B cell (primary cell): ENCODE measurements around the gene AUTS2. TPM values are rescaled to one million over a fixed set of nuclear protein-coding genes. Genes with fewer than 3 reads are reported as not detected.

Experiments
- ATAC-seq: fragments of 200-7000 bp; cut with Tn5 transposase; one replicate; pipeline ENCODE4 v1.10.0; 2021; ENCODE audit warnings: low read depth, mild to moderate bottlenecking, moderate number of reproducible peaks, moderate library complexity
- CTCF ChIA-PET: fragments of 350-600 bp; sonication (Branson Sonifier 250); formaldehyde crosslinking; loops from one replicate; lab custom pipeline; 2021; ENCODE audit warnings: antibody characterized with exemption, inconsistent platforms; lab: Charles Lee
- POLR2A ChIA-PET: fragments of 350-600 bp; sonication (Branson Sonifier 250); formaldehyde crosslinking; loops from one replicate; lab custom pipeline; 2021; ENCODE audit warnings: antibody characterized with exemption; lab: Charles Lee
- DNase-seq: peaks from one replicate; pipeline ENCODE4 v3.0.0; 2013
- H2AFZ ChIP-seq: 2 replicates; pipeline ENCODE4 v1.6.1; 2012; ENCODE audit warnings: mild to moderate bottlenecking, low read depth, low read length; ENCODE audit not compliant: insufficient read depth, poor library complexity, severe bottlenecking
- H3K27ac ChIP-seq, 2 donors: 1 replicate in 1 of 2; 2 replicates in 1 of 2; pipeline ENCODE4 v1.5.1; 2012 to 2013; ENCODE audit warnings: low read length in 2 of 2, mild to moderate bottlenecking in 2 of 2, moderate library complexity in 1 of 2
- H3K27me3 ChIP-seq, 4 experiments: fragments of 200-600 bp in 1 of 4; sonication (generic) in 1 of 4; replicated peaks in 1 of 4; 1 replicate in 2 of 4; 2 replicates in 2 of 4; pipeline versions ENCODE4 v1.6.1 to v1.7.0; 2013 to 2016; ENCODE audit warnings: low read length in 3 of 4, mild to moderate bottlenecking in 2 of 4, mixed read lengths in 1 of 4, moderate library complexity in 1 of 4; ENCODE audit not compliant: insufficient read depth in 4 of 4, control insufficient read depth in 3 of 4; ENCODE audit errors: control extremely low read depth in 1 of 4
- H3K36me3 ChIP-seq, 2 experiments: replicated peaks in 1 of 2; 1 replicate in 1 of 2; 2 replicates in 1 of 2; pipeline versions ENCODE4 v1.6.1 to v1.7.1; 2013; ENCODE audit warnings: low read length in 1 of 2; ENCODE audit not compliant: insufficient read depth in 2 of 2, control insufficient read depth in 1 of 2; ENCODE audit errors: control extremely low read depth in 1 of 2, extremely low read depth in 1 of 2
- H3K4me1 ChIP-seq, 2 donors: fragments of 200-600 bp in 1 of 2; sonication (generic) in 1 of 2; 1 replicate in 1 of 2; 2 replicates in 1 of 2; pipeline versions ENCODE4 v1.5.1 to v1.6.1; 2013 to 2017; ENCODE audit warnings: low read length in 2 of 2; ENCODE audit not compliant: control insufficient read depth in 2 of 2, insufficient read depth in 2 of 2
- H3K4me2 ChIP-seq: replicated peaks from 2 replicates; pipeline ENCODE3; 2012; ENCODE audit warnings: mild to moderate bottlenecking, low read depth, low read length; ENCODE audit not compliant: poor library complexity, severe bottlenecking
- H3K4me3 ChIP-seq, 5 experiments: fragments of 200-600 bp in 1 of 5; sonication (generic) in 1 of 5; 1 replicate in 3 of 5; 2 replicates in 2 of 5; pipeline versions ENCODE4 v1.5.1 to v1.7.0; 2011 to 2016; ENCODE audit warnings: low read length in 4 of 5, mild to moderate bottlenecking in 4 of 5, low read depth in 2 of 5, control low read depth in 1 of 5, moderate library complexity in 1 of 5; ENCODE audit not compliant: insufficient read depth in 1 of 5; ENCODE audit errors: control extremely low read depth in 1 of 5, extremely low read depth in 1 of 5
- H3K79me2 ChIP-seq: fragments of 200-600 bp; sonication (generic); one replicate; pipeline ENCODE4 v1.6.0; 2016; ENCODE audit warnings: low read length; ENCODE audit not compliant: control insufficient read depth, insufficient read depth
- H3K9ac ChIP-seq: fragments of 200-600 bp; sonication (generic); 2 replicates; pipeline ENCODE4 v1.6.1; 2017; ENCODE audit warnings: mild to moderate bottlenecking, low read length, moderate library complexity
- H3K9me3 ChIP-seq, 3 donors: one replicate each; pipeline versions ENCODE4 v1.6.1 to v1.7.1; 2013; ENCODE audit warnings: low read length in 2 of 3; ENCODE audit not compliant: control insufficient read depth in 2 of 3, insufficient read depth in 1 of 3; ENCODE audit errors: control extremely low read depth in 1 of 3
- H4K20me1 ChIP-seq: 2 replicates; pipeline ENCODE4 v1.6.0; 2012; ENCODE audit warnings: mild to moderate bottlenecking, low read length; ENCODE audit not compliant: insufficient read depth, control insufficient read depth, poor library complexity, severe bottlenecking
- H3K27ac Mint-ChIP-seq: one replicate; pipeline ENCODE4 v1.8.0; 2021; ENCODE audit warnings: mixed read lengths
- H3K27me3 Mint-ChIP-seq: one replicate; pipeline ENCODE4 v1.8.0; 2021; ENCODE audit warnings: mixed read lengths
- H3K4me1 Mint-ChIP-seq: one replicate; pipeline ENCODE4 v1.8.0; 2021; ENCODE audit warnings: mixed read lengths
- H3K4me3 Mint-ChIP-seq: one replicate; pipeline ENCODE4 v1.8.0; 2021; ENCODE audit warnings: mixed read lengths
- H3K9me3 Mint-ChIP-seq: one replicate; pipeline ENCODE4 v1.8.0; 2022; ENCODE audit warnings: mixed read lengths; ENCODE audit not compliant: insufficient read depth
- CTCF ChIP-seq: fragments of 200-600 bp; IDR thresholded peaks from one replicate; pipeline ENCODE4 v1.8.0; 2022; ENCODE audit warnings: antibody characterized with exemption, mild to moderate bottlenecking
- EZH2 ChIP-seq: IDR thresholded peaks from 2 replicates; pipeline ENCODE4 v1.6.1; 2012; ENCODE audit warnings: borderline replicate concordance, low read depth, mild to moderate bottlenecking, moderate library complexity, low read length; ENCODE audit not compliant: insufficient read depth, poor library complexity, severe bottlenecking
- WGBS: methylation state at CpG from one replicate; pipeline ENCODE4 v1.1.5; 2013; ENCODE audit warnings: missing lambda C conversion rate; ENCODE audit not compliant: insufficient coverage; 5-methylcytosine and 5-hydroxymethylcytosine counted together
- intact Hi-C: fragments of 100-400 bp; cut with micrococcal nuclease; formaldehyde crosslinking; loops from one replicate; pipeline ENCODE4 v1.10.0; 2022
- polyA plus RNA-seq: library from polyadenylated mRNA; depleted of rRNA; stranded (reverse); fragments of >200 nt; gene quantifications from 2 replicates; pipeline ENCODE4 v1.2.3, GENCODE V29; 2012
- total RNA-seq, 2 donors: library from RNA; stranded (reverse); fragments of 120-200 nt in 1 of 2; gene quantifications; 1 replicate in 1 of 2; 2 replicates in 1 of 2; pipeline versions ENCODE4 v1.2.3 to v1.2.4, GENCODE V29; 2013 to 2022

AUTS2 gene
- total and polyA plus RNA-seq, 2 donors (not counting 1 experiment from before 2014, with no cell fraction given) = 22.3 to 35.0 TPM

- Histone ChIP-seq H3K4me2 (peak overlapping the region; percentile 80), H3K36me3 (no peaks in the 10 kb centered on the region), H3K9ac (peak overlapping the region; percentile 50), H3K27me3 (peaks cover 0 to 27% (median 12%) of the 10 kb centered on the region in 4 experiments), H3K27ac (no peak overlapping the region), H3K4me1 (peaks cover 15% of the 10 kb centered on the region in 2 donors), H3K4me3 (peak overlapping the region in 4 of 5 experiments; percentile 13 to 71 (median 40)), H4K20me1 (peaks cover 11% of the 10 kb centered on the region), H2AFZ (no peak overlapping the region), H3K79me2 (no peaks in the 10 kb centered on the region), H3K9me3 (peaks cover 0 to 3% (median 0%) of the 10 kb centered on the region in 3 donors)
- CTCF ChIA-PET = no interaction called here
- TF ChIP-seq EZH2 (no peak), CTCF (no peak)
- Mint-ChIP-seq H3K27ac (peak overlapping the region; percentile 60), H3K9me3 (no peaks in the 10 kb centered on the region), H3K27me3 (peaks cover 22% of the 10 kb centered on the region), H3K4me1 (peaks cover 16% of the 10 kb centered on the region), H3K4me3 (peak overlapping the region; percentile 87)
- POLR2A ChIA-PET = no interaction called here
- intact Hi-C loops = loop anchor here (10.0 kb wide), 2 partner anchors 759 to 1099 kb away; partner anchors contain the start of gene AUTS2
- 83% methylated on average over 4 of the region's 9 CpGs for WGBS
- DNase-seq (no peak), ATAC-seq (no peak)
These were observed 1095.0 kb downstream of the AUTS2 start for GRCh38 chr7:70693321-70693685.

- Mint-ChIP-seq H3K9me3 (no peaks in the 10 kb centered on the region), H3K4me1 (peaks cover 16% of the 10 kb centered on the region), H3K4me3 (peak overlapping the region; percentile 87), H3K27ac (peak overlapping the region; percentile 60), H3K27me3 (peaks cover 22% of the 10 kb centered on the region)
- H3K9me3 ChIP-seq = peaks cover 0 to 3% (median 0%) of the 10 kb centered on the region in 3 donors
- peaks cover 15% of the 10 kb centered on the region in 2 donors for H3K4me1 ChIP-seq
- H3K27ac ChIP-seq = no peak overlapping the region
- ATAC-seq = peak; percentile 69
- intact Hi-C loops = loop anchor here (10.0 kb wide), 2 partner anchors 759 to 1099 kb away; partner anchors contain the start of gene AUTS2
- ChIA-PET CTCF (no interaction called here), POLR2A (no interaction called here)
- H3K36me3 ChIP-seq = no peaks in the 10 kb centered on the region
- H4K20me1 ChIP-seq = peaks cover 11% of the 10 kb centered on the region
- H3K4me3 ChIP-seq = peak overlapping the region in 4 of 5 experiments; percentile 13 to 71 (median 40)
- peaks cover 0 to 27% (median 12%) of the 10 kb centered on the region in 4 experiments for H3K27me3 ChIP-seq
- under 1% methylated on average over 101 of the region's 101 CpGs for WGBS
- peak overlapping the region; percentile 21 for H2AFZ ChIP-seq
- H3K9ac ChIP-seq = peak overlapping the region; percentile 50
- no peaks in the 10 kb centered on the region for H3K79me2 ChIP-seq
- TF ChIP-seq EZH2 = no peak
- TF ChIP-seq CTCF = no peak
- peak; percentile 58 for DNase-seq
- H3K4me2 ChIP-seq = peak overlapping the region; percentile 80
These were observed 1095.6 kb downstream of the AUTS2 start for GRCh38 chr7:70693686-70694433.
